NCI-H526 (cell line): ENCODE measurements around the gene VEPH1.

ENCODE experiments used
- DNase-seq, 2 experiments: peaks; one replicate each; lab custom pipeline; 2025; lab: John Stamatoyannopoulos, UW

VEPH1 gene

GRCh38 chr3:157523814-157524213, 20.6 kb upstream of the VEPH1 start:
- no peak for DNase-seq

GRCh38 chr3:157522648-157523047, 19.4 kb upstream of the VEPH1 start:
- DNase-seq, result no peak

GRCh38 chr3:157520485-157521150, 17.4 kb upstream of the VEPH1 start:
- no peak for DNase-seq

GRCh38 chr3:157518881-157519280, 15.7 kb upstream of the VEPH1 start:
- DNase-seq, result no peak

GRCh38 chr3:157516928-157517327, 13.7 kb upstream of the VEPH1 start:
- DNase-seq, result no peak

GRCh38 chr3:157515398-157515797, 12.2 kb upstream of the VEPH1 start:
- DNase-seq, result no peak

GRCh38 chr3:157514371-157514895, 11.2 kb upstream of the VEPH1 start:
- DNase-seq, result no peak

GRCh38 chr3:157513585-157513984, 10.4 kb upstream of the VEPH1 start:
- no peak for DNase-seq

GRCh38 chr3:157512534-157512933, 9.3 kb upstream of the VEPH1 start:
- DNase-seq, result no peak

GRCh38 chr3:157508461-157508860, 5.2 kb upstream of the VEPH1 start:
- no peak for DNase-seq

- DNase-seq, result peak; percentile 4 to 43
Observed at GRCh38 chr3:157501863-157502262, 1.4 kb downstream of the VEPH1 start.

- peak; percentile 17 to 47 for DNase-seq
Observed at GRCh38 chr3:157500232-157500631, 3.0 kb downstream of the VEPH1 start.

GRCh38 chr3:157499342-157499963, 3.8 kb downstream of the VEPH1 start:
- peak; percentile 31 to 75 for DNase-seq

GRCh38 chr3:157498371-157498770, 4.8 kb downstream of the VEPH1 start:
- DNase-seq, result no peak

- DNase-seq, result no peak
Observed at GRCh38 chr3:157495846-157496245, 7.4 kb downstream of the VEPH1 start.

- peak; percentile 15 to 23 for DNase-seq
Observed at GRCh38 chr3:157494581-157495281, 8.5 kb downstream of the VEPH1 start.

GRCh38 chr3:157493627-157494550, 9.3 kb downstream of the VEPH1 start:
- peak; percentile 19 to 50 for DNase-seq

GRCh38 chr3:157491136-157491535, 12.1 kb downstream of the VEPH1 start:
- no peak for DNase-seq

- DNase-seq, result no peak
Observed at GRCh38 chr3:157488144-157488543, 15.1 kb downstream of the VEPH1 start.

- no peak for DNase-seq
Observed at GRCh38 chr3:157487339-157487738, 15.9 kb downstream of the VEPH1 start.

- no peak for DNase-seq
Observed at GRCh38 chr3:157479464-157480243, 23.6 kb downstream of the VEPH1 start.
